Measurements from ENCODE around the gene MACO1.

DNA sequence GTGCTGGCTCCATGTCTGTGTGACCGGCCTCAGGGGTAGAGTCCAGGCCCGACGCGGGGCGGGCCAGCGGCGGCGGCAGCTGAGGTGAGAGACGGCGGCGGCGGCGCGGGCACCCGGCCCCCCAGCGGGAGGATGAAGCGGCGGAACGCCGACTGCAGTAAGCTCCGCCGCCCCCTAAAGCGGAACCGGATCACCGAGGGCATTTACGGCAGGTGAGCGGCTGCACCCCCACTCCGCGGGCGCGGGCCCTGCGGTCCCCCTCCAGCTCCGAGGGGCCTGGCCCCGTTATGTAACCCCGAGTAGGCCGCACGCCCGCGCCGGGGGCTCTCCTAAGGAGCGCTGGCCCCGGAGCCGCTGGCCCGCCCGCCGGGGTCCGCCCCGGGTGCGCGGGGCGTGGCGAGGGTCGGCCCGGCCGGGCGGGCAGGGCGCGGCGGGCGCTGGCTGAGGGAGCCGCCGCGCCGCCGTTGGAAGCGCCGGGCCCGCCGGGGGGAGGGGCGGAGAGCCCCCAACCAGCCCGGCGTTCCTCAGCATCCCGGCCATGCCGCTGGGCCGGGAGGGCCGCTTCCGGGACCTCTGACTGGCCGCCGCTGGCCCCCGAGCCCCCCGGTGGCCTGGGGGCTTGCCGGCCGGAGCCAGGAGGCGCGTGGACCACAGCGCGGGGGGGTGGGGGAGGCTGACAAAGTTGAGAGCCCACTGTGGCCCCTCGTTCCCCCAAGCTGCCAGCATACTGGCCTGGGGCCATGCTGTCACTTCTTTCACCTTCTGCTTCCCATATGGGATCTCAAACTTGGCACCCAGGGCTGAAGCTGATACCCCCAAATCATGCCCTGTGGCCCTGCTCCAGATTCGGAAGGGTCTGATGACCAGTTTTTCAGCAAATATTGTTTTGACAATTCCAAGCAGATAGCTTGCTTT lies 527 bp downstream of the MACO1 start:
- TF ChIP-seq, protein P1, sequence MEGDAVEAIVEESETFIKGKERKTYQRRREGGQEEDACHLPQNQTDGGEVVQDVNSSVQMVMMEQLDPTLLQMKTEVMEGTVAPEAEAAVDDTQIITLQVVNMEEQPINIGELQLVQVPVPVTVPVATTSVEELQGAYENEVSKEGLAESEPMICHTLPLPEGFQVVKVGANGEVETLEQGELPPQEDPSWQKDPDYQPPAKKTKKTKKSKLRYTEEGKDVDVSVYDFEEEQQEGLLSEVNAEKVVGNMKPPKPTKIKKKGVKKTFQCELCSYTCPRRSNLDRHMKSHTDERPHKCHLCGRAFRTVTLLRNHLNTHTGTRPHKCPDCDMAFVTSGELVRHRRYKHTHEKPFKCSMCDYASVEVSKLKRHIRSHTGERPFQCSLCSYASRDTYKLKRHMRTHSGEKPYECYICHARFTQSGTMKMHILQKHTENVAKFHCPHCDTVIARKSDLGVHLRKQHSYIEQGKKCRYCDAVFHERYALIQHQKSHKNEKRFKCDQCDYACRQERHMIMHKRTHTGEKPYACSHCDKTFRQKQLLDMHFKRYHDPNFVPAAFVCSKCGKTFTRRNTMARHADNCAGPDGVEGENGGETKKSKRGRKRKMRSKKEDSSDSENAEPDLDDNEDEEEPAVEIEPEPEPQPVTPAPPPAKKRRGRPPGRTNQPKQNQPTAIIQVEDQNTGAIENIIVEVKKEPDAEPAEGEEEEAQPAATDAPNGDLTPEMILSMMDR (IDR thresholded peaks at IDR 0.05) = no peak
- TF ChIP-seq EP300 (IDR thresholded peaks at IDR 0.05) = no peak
